Measurements from ENCODE around the gene ARL4A. TPM values are rescaled to one million over a fixed set of nuclear protein-coding genes. Genes with fewer than 3 reads are reported as not detected.

ARL4A gene
- total and polyA plus RNA-seq, 2 donors (not counting 3 experiments of a cell fraction or from before 2014, with no cell fraction given), result 34.1 to 43.2 TPM

- peak; percentile 9 for DNase-seq (ENCODE audit: low read depth, low spot score)
Observed at GRCh38 chr7:12706900-12707536, 19.6 kb downstream of the ARL4A start.

More at GRCh38 chr7:12706900-12707536, 19.6 kb downstream of the ARL4A start:
- Histone ChIP-seq H3K9me3 (replicated peaks; ENCODE audit: control insufficient read depth, insufficient read depth, low read length) (no peaks in the 10 kb centered on the region), H3K9me1 (replicated peaks; ENCODE audit: control insufficient read depth, extremely low read depth, insufficient read depth, low read length) (no peaks in the 10 kb centered on the region), H4K20me1 (replicated peaks; ENCODE audit: control insufficient read depth, extremely low read depth, insufficient read depth, low read length) (no peaks in the 10 kb centered on the region), H2AFZ (ENCODE audit: low read depth, low read length) (no peak overlapping the region), H3K4me2 (ENCODE audit: insufficient read depth, low read length) (no peak overlapping the region), H3K9ac (replicated peaks; ENCODE audit: extremely low read depth, insufficient read depth, low read length) (no peak overlapping the region), H3K79me2 (ENCODE audit: control insufficient read depth, insufficient read depth, low read length) (no peaks in the 10 kb centered on the region), H3K36me3 (ENCODE audit: control insufficient read depth in 2 of 2, extremely low read depth in 1 of 2, insufficient read depth in 2 of 2, low read length in 2 of 2) (no peaks in the 10 kb centered on the region), H3K27me3 (ENCODE audit: control insufficient read depth in 2 of 2, insufficient read depth in 2 of 2, low read length in 2 of 2) (no peaks in the 10 kb centered on the region), H3K4me1 (ENCODE audit: control insufficient read depth, extremely low read depth, insufficient read depth, low read length) (no peaks in the 10 kb centered on the region), H3K27ac (ENCODE audit: insufficient read depth, low read depth, low read length) (no peak overlapping the region), H3K4me3 (replicated peaks in 1 of 3; ENCODE audit: insufficient read depth in 1 of 3, low read depth in 1 of 3, low read length in 3 of 3) (no peak overlapping the region)
- dilution Hi-C loops (cut with MboI; ENCODE audit: extremely low pct_ligation_motif_present, low sequenced_read_pairs), result no loop called here
- FAIRE-seq, result no peak
- intact Hi-C loops (cut with micrococcal nuclease), result no loop called here
- ChIA-PET CTCF (interaction anchor here (1.6 to 1.9 kb wide), 2 partner anchors 9 to 20 kb away, joined by 7 to 8 read pairs; partner anchors contain the start of gene ARL4A), POLR2A (no interaction called here)
- TF ChIP-seq FOS (IDR thresholded peaks at IDR 0.05; ENCODE audit: borderline replicate concordance, insufficient read depth, low read length) (peak; percentile 22), GATA2 (IDR thresholded peaks at IDR 0.05; ENCODE audit: insufficient read depth, insufficient read length, low read depth, low read length) (no peak), CTCF (IDR thresholded peaks at IDR 0.05; ENCODE audit: extremely low read depth in 1 of 2, insufficient read depth in 1 of 2, low read depth in 1 of 2, low read length in 2 of 2) (no peak), MYC (IDR thresholded peaks at IDR 0.05; ENCODE audit: low read depth, low read length) (no peak)
- TF ChIP-seq, protein P1, sequence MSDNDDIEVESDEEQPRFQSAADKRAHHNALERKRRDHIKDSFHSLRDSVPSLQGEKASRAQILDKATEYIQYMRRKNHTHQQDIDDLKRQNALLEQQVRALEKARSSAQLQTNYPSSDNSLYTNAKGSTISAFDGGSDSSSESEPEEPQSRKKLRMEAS (IDR thresholded peaks at IDR 0.05; ENCODE audit: insufficient read depth, insufficient read length), result no peak
- no TSS peak for BruUV-seq (replicated peaks)
